GM12878 (cell line): ENCODE data around the gene GON7. TPM values are rescaled to one million over a fixed set of nuclear protein-coding genes. Genes with fewer than 3 reads are reported as not detected.
A peak's percentile ranks its signal among the peaks of the same experiment; 100 is the strongest.

ENCODE experiments used
- BMI1 ChIP-seq: fragments of 450-650 bp; IDR thresholded peaks from 2 replicates; pipeline ENCODE4 v1.6.1; 2016; ENCODE audit warnings: mild to moderate bottlenecking, moderate library complexity, borderline replicate concordance
- CBX3 ChIP-seq: fragments of 200-600 bp; sonication (generic); IDR thresholded peaks from 2 replicates; pipeline ENCODE4 v1.6.1; 2016; ENCODE audit warnings: low read depth, borderline replicate concordance
- CHD4 ChIP-seq: fragments of 200-600 bp; sonication (generic); IDR thresholded peaks from 2 replicates; pipeline ENCODE4 v1.6.1; 2016; ENCODE audit warnings: mild to moderate bottlenecking
- EED ChIP-seq: sonication (generic); IDR thresholded peaks from 2 replicates; pipeline ENCODE4 v1.6.1; 2016; ENCODE audit warnings: antibody characterized with exemption, low read depth
- EP300 ChIP-seq, 2 experiments: fragments of 150-350 bp in 1 of 2; IDR thresholded peaks; 2 replicates each; pipeline ENCODE4 v1.6.1; 2011 to 2012; ENCODE audit warnings: low read depth in 2 of 2, low read length in 2 of 2, borderline replicate concordance in 1 of 2, improper control_type of control experiment in 1 of 2, inconsistent platforms in 1 of 2; ENCODE audit not compliant: control insufficient read depth in 1 of 2
- EZH2 ChIP-seq: IDR thresholded peaks from 2 replicates; pipeline ENCODE4 v1.6.1; 2012; ENCODE audit warnings: low read depth, mild to moderate bottlenecking, control low read depth, inconsistent platforms, low read length, borderline replicate concordance; ENCODE audit not compliant: control insufficient read depth
- KLF5 ChIP-seq: fragments of 450-650 bp; IDR thresholded peaks from 2 replicates; pipeline ENCODE4 v1.6.1; 2014; ENCODE audit warnings: mild to moderate bottlenecking; ENCODE audit not compliant: partially characterized antibody
- NFIC ChIP-seq: IDR thresholded peaks from 2 replicates; pipeline ENCODE4 v1.6.1; 2012; ENCODE audit warnings: low read depth, mild to moderate bottlenecking, inconsistent platforms, low read length, moderate library complexity
- TCF3 ChIP-seq: IDR thresholded peaks from 2 replicates; pipeline ENCODE4 v1.6.1; 2012; ENCODE audit warnings: low read depth, mild to moderate bottlenecking, low read length, borderline replicate concordance; ENCODE audit not compliant: insufficient read depth
- ZNF217 ChIP-seq: fragments of 450-650 bp; IDR thresholded peaks from 2 replicates; pipeline ENCODE4 v1.6.1; 2017; ENCODE audit warnings: antibody characterized with exemption, mild to moderate bottlenecking
- polyA plus RNA-seq, 11 experiments: library from polyadenylated mRNA; depleted of rRNA in 4 of 11; unstranded in 6 of 11; stranded (reverse) in 5 of 11; fragments of >200 nt; fragmentation: Nextera tagmentation in 4 of 11; fragmentation: Illumina TruSeq in 1 of 11; extraction: Ambion mirVana in 4 of 11; extraction: Trizol in 1 of 11; gene quantifications; 1 replicate in 1 of 11; 2 replicates in 10 of 11; pipeline versions ENCODE4 v1.2.1 to v1.2.3, GENCODE V29; 2011 to 2016; ENCODE audit warnings: inconsistent platforms in 2 of 11, missing spikeins in 2 of 11, low read depth in 1 of 11
- total RNA-seq, 4 experiments: library from RNA; depleted of rRNA in 3 of 4; stranded (reverse); fragments of >200 nt in 3 of 4; fragmentation: Illumina TruSeq in 1 of 4; extraction: Trizol in 1 of 4; gene quantifications; 2 replicates each; pipeline versions ENCODE4 v1.2.1 to v1.2.3, GENCODE V29; 2013 to 2021
- TF ChIP-seq, protein P1 (sequence below): IDR thresholded peaks from 2 replicates; pipeline ENCODE4 v1.6.1; 2011; ENCODE audit warnings: borderline replicate concordance, low read depth, mild to moderate bottlenecking, moderate library complexity, low read length; ENCODE audit not compliant: insufficient read depth, poor library complexity, severe bottlenecking
- TF ChIP-seq, protein P2 (sequence below): IDR thresholded peaks from 2 replicates; pipeline ENCODE4 v1.6.1; 2011; ENCODE audit warnings: borderline replicate concordance, low read depth, mild to moderate bottlenecking, moderate library complexity, mixed read lengths, low read length; ENCODE audit not compliant: insufficient read depth; ENCODE audit errors: extremely low read length
- TF ChIP-seq, protein P3 (sequence below): IDR thresholded peaks from 2 replicates; pipeline ENCODE4 v1.6.1; 2012; ENCODE audit warnings: improper control_type of control experiment, low read depth, low read length; ENCODE audit not compliant: insufficient replicate concordance
- TF ChIP-seq, protein P4 (sequence below): IDR thresholded peaks from 2 replicates; pipeline ENCODE4 v1.6.1; 2012; ENCODE audit warnings: low read length, inconsistent platforms

GON7 gene
- total and polyA plus RNA-seq, 10 of the 15 experiments (the other 5 are each of a cell fraction or from before 2014, with no cell fraction given) = 21.6 to 59.0 (median 33.0) TPM

DNA sequence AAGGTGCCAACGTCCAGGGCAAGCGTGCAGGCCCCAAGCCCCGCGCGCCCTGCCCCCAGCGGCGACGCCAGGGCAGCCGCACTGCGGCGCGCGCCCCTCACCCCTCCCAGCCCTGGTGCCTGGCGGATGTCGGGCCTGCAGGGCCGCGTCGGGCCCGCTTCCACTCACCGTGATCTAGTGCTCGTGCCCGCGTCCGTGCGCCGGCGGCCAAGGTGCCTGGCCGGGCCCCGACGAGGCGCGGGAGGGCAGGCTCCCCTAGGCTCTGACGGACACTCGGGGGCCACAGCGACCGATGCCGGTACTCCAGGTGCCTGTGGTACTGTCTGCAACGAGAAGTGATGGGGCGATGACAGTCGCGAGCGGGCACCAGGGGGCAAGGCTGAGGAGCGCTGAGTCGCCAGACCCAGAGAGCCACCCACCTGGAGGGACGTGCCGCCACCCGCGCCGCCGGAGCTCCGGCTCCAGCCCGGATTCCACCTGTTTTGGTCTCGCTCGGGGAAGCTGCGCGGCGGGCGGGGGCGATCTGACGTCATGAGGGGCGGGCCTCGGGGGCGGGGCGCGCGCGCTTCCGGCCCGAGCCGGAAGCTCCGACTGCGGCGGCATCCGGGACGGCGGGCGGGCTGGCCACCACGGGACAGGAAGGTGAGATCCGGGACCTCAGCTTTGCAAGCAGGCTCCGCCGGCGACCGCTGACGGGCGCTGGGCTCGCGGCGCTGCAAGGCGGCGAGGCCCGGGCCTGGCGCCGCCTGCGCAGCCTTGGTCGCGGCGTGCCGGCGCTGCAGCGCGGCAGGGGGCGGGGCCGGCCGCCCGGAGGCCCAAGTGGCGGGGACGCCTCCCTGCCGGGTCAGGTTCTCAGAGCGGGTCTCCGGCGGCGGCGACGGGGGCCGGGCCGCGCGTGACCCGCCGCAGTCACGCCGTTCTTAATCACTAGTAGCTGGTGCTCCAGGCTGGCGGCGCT is 22.2 kb downstream of the GON7 start, which contains the start of the genes LYSET and MOAP1 (continued):
- TF ChIP-seq, protein P1, sequence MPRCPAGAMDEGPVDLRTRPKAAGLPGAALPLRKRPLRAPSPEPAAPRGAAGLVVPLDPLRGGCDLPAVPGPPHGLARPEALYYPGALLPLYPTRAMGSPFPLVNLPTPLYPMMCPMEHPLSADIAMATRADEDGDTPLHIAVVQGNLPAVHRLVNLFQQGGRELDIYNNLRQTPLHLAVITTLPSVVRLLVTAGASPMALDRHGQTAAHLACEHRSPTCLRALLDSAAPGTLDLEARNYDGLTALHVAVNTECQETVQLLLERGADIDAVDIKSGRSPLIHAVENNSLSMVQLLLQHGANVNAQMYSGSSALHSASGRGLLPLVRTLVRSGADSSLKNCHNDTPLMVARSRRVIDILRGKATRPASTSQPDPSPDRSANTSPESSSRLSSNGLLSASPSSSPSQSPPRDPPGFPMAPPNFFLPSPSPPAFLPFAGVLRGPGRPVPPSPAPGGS = no peak
- TF ChIP-seq, protein P2, sequence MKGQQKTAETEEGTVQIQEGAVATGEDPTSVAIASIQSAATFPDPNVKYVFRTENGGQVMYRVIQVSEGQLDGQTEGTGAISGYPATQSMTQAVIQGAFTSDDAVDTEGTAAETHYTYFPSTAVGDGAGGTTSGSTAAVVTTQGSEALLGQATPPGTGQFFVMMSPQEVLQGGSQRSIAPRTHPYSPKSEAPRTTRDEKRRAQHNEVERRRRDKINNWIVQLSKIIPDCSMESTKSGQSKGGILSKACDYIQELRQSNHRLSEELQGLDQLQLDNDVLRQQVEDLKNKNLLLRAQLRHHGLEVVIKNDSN = no peak
- TF ChIP-seq CBX3 = no peak
- TF ChIP-seq EED = no peak; the same call in 1 of the 2 replicates
- peak; percentile 68; the same call in 1 of the 2 replicates for TF ChIP-seq TCF3
- TF ChIP-seq EZH2 = no peak
- no peak for TF ChIP-seq NFIC
- no peak for TF ChIP-seq KLF5
- TF ChIP-seq ZNF217 = peak; percentile 61; the same call in 1 of the 2 replicates
- TF ChIP-seq, protein P3, sequence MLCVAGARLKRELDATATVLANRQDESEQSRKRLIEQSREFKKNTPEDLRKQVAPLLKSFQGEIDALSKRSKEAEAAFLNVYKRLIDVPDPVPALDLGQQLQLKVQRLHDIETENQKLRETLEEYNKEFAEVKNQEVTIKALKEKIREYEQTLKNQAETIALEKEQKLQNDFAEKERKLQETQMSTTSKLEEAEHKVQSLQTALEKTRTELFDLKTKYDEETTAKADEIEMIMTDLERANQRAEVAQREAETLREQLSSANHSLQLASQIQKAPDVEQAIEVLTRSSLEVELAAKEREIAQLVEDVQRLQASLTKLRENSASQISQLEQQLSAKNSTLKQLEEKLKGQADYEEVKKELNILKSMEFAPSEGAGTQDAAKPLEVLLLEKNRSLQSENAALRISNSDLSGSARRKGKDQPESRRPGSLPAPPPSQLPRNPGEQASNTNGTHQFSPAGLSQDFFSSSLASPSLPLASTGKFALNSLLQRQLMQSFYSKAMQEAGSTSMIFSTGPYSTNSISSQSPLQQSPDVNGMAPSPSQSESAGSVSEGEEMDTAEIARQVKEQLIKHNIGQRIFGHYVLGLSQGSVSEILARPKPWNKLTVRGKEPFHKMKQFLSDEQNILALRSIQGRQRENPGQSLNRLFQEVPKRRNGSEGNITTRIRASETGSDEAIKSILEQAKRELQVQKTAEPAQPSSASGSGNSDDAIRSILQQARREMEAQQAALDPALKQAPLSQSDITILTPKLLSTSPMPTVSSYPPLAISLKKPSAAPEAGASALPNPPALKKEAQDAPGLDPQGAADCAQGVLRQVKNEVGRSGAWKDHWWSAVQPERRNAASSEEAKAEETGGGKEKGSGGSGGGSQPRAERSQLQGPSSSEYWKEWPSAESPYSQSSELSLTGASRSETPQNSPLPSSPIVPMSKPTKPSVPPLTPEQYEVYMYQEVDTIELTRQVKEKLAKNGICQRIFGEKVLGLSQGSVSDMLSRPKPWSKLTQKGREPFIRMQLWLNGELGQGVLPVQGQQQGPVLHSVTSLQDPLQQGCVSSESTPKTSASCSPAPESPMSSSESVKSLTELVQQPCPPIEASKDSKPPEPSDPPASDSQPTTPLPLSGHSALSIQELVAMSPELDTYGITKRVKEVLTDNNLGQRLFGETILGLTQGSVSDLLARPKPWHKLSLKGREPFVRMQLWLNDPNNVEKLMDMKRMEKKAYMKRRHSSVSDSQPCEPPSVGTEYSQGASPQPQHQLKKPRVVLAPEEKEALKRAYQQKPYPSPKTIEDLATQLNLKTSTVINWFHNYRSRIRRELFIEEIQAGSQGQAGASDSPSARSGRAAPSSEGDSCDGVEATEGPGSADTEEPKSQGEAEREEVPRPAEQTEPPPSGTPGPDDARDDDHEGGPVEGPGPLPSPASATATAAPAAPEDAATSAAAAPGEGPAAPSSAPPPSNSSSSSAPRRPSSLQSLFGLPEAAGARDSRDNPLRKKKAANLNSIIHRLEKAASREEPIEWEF = no peak
- TF ChIP-seq EP300 (IDR thresholded peaks at IDR 0.05; ENCODE audit: borderline replicate concordance in 1 of 2, control insufficient read depth in 1 of 2, low read depth in 2 of 2, low read length in 2 of 2) = no peak
- TF ChIP-seq, protein P4, sequence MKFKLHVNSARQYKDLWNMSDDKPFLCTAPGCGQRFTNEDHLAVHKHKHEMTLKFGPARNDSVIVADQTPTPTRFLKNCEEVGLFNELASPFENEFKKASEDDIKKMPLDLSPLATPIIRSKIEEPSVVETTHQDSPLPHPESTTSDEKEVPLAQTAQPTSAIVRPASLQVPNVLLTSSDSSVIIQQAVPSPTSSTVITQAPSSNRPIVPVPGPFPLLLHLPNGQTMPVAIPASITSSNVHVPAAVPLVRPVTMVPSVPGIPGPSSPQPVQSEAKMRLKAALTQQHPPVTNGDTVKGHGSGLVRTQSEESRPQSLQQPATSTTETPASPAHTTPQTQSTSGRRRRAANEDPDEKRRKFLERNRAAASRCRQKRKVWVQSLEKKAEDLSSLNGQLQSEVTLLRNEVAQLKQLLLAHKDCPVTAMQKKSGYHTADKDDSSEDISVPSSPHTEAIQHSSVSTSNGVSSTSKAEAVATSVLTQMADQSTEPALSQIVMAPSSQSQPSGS = no peak
- TF ChIP-seq CHD4 = no peak
- TF ChIP-seq BMI1 = no peak
